RWPE2 (cell line): ENCODE data around the gene SMYD4.

Experiments used
- ATAC-seq: fragments of 200-7000 bp; cut with Tn5 transposase; 3 replicates; pipeline ENCODE4 v1.9.1; 2021; ENCODE audit warnings: low read depth
- DNase-seq: peaks from one replicate; pipeline ENCODE4 v3.0.0-alpha.2; 2020; ENCODE audit warnings: low spot score
- H3K27ac ChIP-seq: fragments of 450-650 bp; 2 replicates; pipeline ENCODE4 v1.5.1; 2017; ENCODE audit warnings: mild to moderate bottlenecking; ENCODE audit not compliant: poor library complexity, severe bottlenecking
- H3K27me3 ChIP-seq: fragments of 250-450 bp; sonication (Bioruptor Pico); 2 replicates; pipeline ENCODE4 v1.5.1; 2021; ENCODE audit warnings: mild to moderate bottlenecking, moderate library complexity; ENCODE audit not compliant: insufficient read depth, poor library complexity, severe bottlenecking
- H3K36me3 ChIP-seq: fragments of 250-450 bp; sonication (Bioruptor Pico); 2 replicates; pipeline ENCODE4 v1.5.1; 2020; ENCODE audit warnings: low read depth, mild to moderate bottlenecking, moderate library complexity
- H3K4me1 ChIP-seq: fragments of 250-450 bp; sonication (Bioruptor Pico); 2 replicates; pipeline ENCODE4 v1.5.1; 2021; ENCODE audit warnings: mild to moderate bottlenecking, moderate library complexity; ENCODE audit not compliant: insufficient read depth, poor library complexity, severe bottlenecking
- H3K4me3 ChIP-seq: fragments of 250-450 bp; sonication (Bioruptor Pico); 2 replicates; pipeline ENCODE4 v1.5.1; 2021; ENCODE audit warnings: mild to moderate bottlenecking, moderate library complexity; ENCODE audit not compliant: severe bottlenecking
- H3K9me3 ChIP-seq: fragments of 250-450 bp; sonication (Bioruptor Pico); 2 replicates; pipeline ENCODE4 v1.5.1; 2021; ENCODE audit warnings: mild to moderate bottlenecking, moderate library complexity; ENCODE audit not compliant: severe bottlenecking
- CTCF ChIP-seq: fragments of 450-650 bp; IDR thresholded peaks from one replicate; pipeline ENCODE4 v1.5.1; 2017; ENCODE audit warnings: mild to moderate bottlenecking, moderate library complexity; ENCODE audit not compliant: poor library complexity, severe bottlenecking

SMYD4 gene

GRCh38 chr17:1834380-1835149 lies 4.9 kb upstream of the SMYD4 start:
- no peak for ATAC-seq
- H3K36me3 ChIP-seq = peaks cover 57% of the 10 kb centered on the region
- no peak for TF ChIP-seq CTCF
- no peak overlapping the region for H3K27ac ChIP-seq
- H3K9me3 ChIP-seq = no peaks in the 10 kb centered on the region
- DNase-seq = no peak
- H3K4me1 ChIP-seq = peaks cover 6% of the 10 kb centered on the region
- no peaks in the 10 kb centered on the region for H3K27me3 ChIP-seq
- H3K4me3 ChIP-seq = no peak overlapping the region

GRCh38 chr17:1830288-1830687 lies 586 bp upstream of the SMYD4 start:
- ATAC-seq (no peak; the same call in 2 of the 3 replicates), DNase-seq (no peak)
- Histone ChIP-seq H3K4me3 (peak overlapping the region; percentile 55), H3K4me1 (peaks cover 9% of the 10 kb centered on the region), H3K27me3 (no peaks in the 10 kb centered on the region), H3K27ac (peak overlapping the region; percentile 42), H3K9me3 (no peaks in the 10 kb centered on the region), H3K36me3 (peaks cover 57% of the 10 kb centered on the region)
- TF ChIP-seq CTCF = no peak

GRCh38 chr17:1829216-1829591 lies 498 bp downstream of the SMYD4 start:
- no peaks in the 10 kb centered on the region for H3K9me3 ChIP-seq
- DNase-seq = no peak
- H3K27me3 ChIP-seq = no peaks in the 10 kb centered on the region
- ATAC-seq = peak; percentile 30
- H3K27ac ChIP-seq = peak overlapping the region; percentile 42
- H3K4me3 ChIP-seq = peak overlapping the region; percentile 55
- peaks cover 62% of the 10 kb centered on the region for H3K36me3 ChIP-seq
- H3K4me1 ChIP-seq = peaks cover 9% of the 10 kb centered on the region
- no peak for TF ChIP-seq CTCF

GRCh38 chr17:1820528-1821252 lies 9.0 kb downstream of the SMYD4 start:
- ATAC-seq (no peak), DNase-seq (no peak)
- no peak for TF ChIP-seq CTCF
- Histone ChIP-seq H3K36me3 (peaks cover 42% of the 10 kb centered on the region), H3K4me1 (no peaks in the 10 kb centered on the region), H3K4me3 (no peak overlapping the region), H3K9me3 (no peaks in the 10 kb centered on the region), H3K27ac (no peak overlapping the region), H3K27me3 (no peaks in the 10 kb centered on the region)

GRCh38 chr17:1813088-1813487 lies 16.6 kb downstream of the SMYD4 start:
- Histone ChIP-seq H3K27ac (no peak overlapping the region), H3K27me3 (no peaks in the 10 kb centered on the region), H3K4me1 (no peaks in the 10 kb centered on the region), H3K4me3 (no peak overlapping the region), H3K36me3 (peaks cover 31% of the 10 kb centered on the region), H3K9me3 (no peaks in the 10 kb centered on the region)
- ATAC-seq = no peak
- TF ChIP-seq CTCF = no peak
- no peak for DNase-seq
